Measurements from ENCODE around the gene SLC22A25. TPM values are rescaled to one million over a fixed set of nuclear protein-coding genes. Genes with fewer than 3 reads are reported as not detected.

SLC22A25 gene
- total and polyA plus RNA-seq, 8 donors, result not detected

GRCh38 chr11:63210111-63210510 is 33.3 kb downstream of the SLC22A25 start:
- WGBS, 2 donors, result 51 to 61% methylated on average over 3 of the region's 3 CpGs
- ATAC-seq (no peak), DNase-seq (no peak), FAIRE-seq (no peak)
- H3K4me1 ChIP-seq, result no peaks in the 10 kb centered on the region
- no peak overlapping the region for H3K27ac ChIP-seq
- no peaks in the 10 kb centered on the region for H3K27me3 ChIP-seq
- no peak overlapping the region for H3K4me3 ChIP-seq
- H3K36me3 ChIP-seq, result no peaks in the 10 kb centered on the region
- no peak for TF ChIP-seq CTCF (IDR thresholded peaks at IDR 0.05)
- intact Hi-C loops (cut with DNase I), result loop anchor here in 1 of 3 donors (10.0 kb wide), 1 partner anchor 85 kb away; no protein-coding TSS in a partner anchor
- H3K9me3 ChIP-seq, result no peaks in the 10 kb centered on the region

Other genes with a start within 250 kb of the SLC22A25 start
- gene SLC22A8, start 227.8 kb downstream of the SLC22A25 start, total RNA-seq, result not detected
- not detected for gene SLC22A8, start 227.8 kb downstream of the SLC22A25 start, polyA plus RNA-seq
- gene SLC22A24, start 99.4 kb downstream of the SLC22A25 start, total RNA-seq, result not detected
- gene SLC22A24, start 99.4 kb downstream of the SLC22A25 start, polyA plus RNA-seq, result not detected
- under 1 TPM in 4 of 6 donors, not detected in 2; 0.12 to 0.44 (median 0.20) TPM for gene SLC22A9, start 126.2 kb upstream of the SLC22A25 start, total RNA-seq
- under 1 TPM in 1 of 2 donors, not detected in 1; 0.26 TPM for gene SLC22A9, start 126.2 kb upstream of the SLC22A25 start, polyA plus RNA-seq
- 10 to 100 TPM in 2 of 6 donors, 1 to 10 TPM in 4; 4.6 to 11.0 (median 9.2) TPM for gene PLAAT5, start 247.6 kb upstream of the SLC22A25 start, total RNA-seq
- 1 to 10 TPM; 1.6 to 3.7 TPM for gene PLAAT5, start 247.6 kb upstream of the SLC22A25 start, polyA plus RNA-seq

Measured in pancreas (tissue), 10 donors.